AG04449 (cell line): Measurements from ENCODE around the gene SPINK8.
"Not testable (repeated sequence)": the region's sequence is repeated elsewhere in the genome, so short reads cannot be mapped to it uniquely, and the experiment has no call there.

Source experiments
- CTCF ChIA-PET: fragments of 350-600 bp; formaldehyde crosslinking; extraction: SDS; loops from one replicate; lab custom pipeline; 2021; ENCODE audit warnings: antibody characterized with exemption; lab: Yijun Ruan, JAX
- POLR2A ChIA-PET: fragments of 400-600, 350-600 bp; formaldehyde crosslinking; extraction: SDS; loops from one replicate; lab custom pipeline; 2020; ENCODE audit warnings: antibody characterized with exemption, inconsistent platforms; lab: Yijun Ruan, JAX
- DNase-seq: peaks from one replicate; pipeline ENCODE4 v3.0.0-alpha.2; 2010; ENCODE audit warnings: low read depth, low spot score
- H3K4me3 ChIP-seq: 2 replicates; pipeline ENCODE4 v1.5.1; 2011; ENCODE audit warnings: low read depth, mild to moderate bottlenecking, control low read depth, low read length
- CTCF ChIP-seq: IDR thresholded peaks from one replicate; pipeline ENCODE4 v1.5.1; 2011; ENCODE audit warnings: mild to moderate bottlenecking, moderate library complexity, low read length, control low read depth, inconsistent platforms; ENCODE audit not compliant: insufficient read depth; ENCODE audit errors: missing control alignments

Gene SPINK8

GRCh38 chr3:48333346-48334245 is at the start of gene SPINK8:
TSS of gene SPINK8 (minus strand) at chr3:48333661. CDS start at chr3:48328341, 5,320 bp downstream.
- POLR2A ChIA-PET, CTCF ChIA-PET, DNase-seq, H3K4me3 ChIP-seq: not testable (repeated sequence)

- no peak overlapping the region for H3K4me3 ChIP-seq
- TF ChIP-seq CTCF, result no peak
- DNase-seq, result no peak
- ChIA-PET CTCF (interaction anchor here (1.9 to 3.5 kb wide), 2 partner anchors 14 to 28 kb away, joined by 6 to 14 read pairs; no protein-coding TSS in a partner anchor), POLR2A (no interaction called here)
Observed at GRCh38 chr3:48372862-48373435, 39.5 kb upstream of the SPINK8 start.

GRCh38 chr3:48372377-48372770 is 38.9 kb upstream of the SPINK8 start:
- no peak for TF ChIP-seq CTCF
- CTCF ChIA-PET, result interaction anchor here (1.9 to 3.5 kb wide), 2 partner anchors 14 to 28 kb away, joined by 6 to 14 read pairs; no protein-coding TSS in a partner anchor
- POLR2A ChIA-PET, result no interaction called here
- DNase-seq, result no peak
- no peak overlapping the region for H3K4me3 ChIP-seq

GRCh38 chr3:48371651-48372376 is 38.4 kb upstream of the SPINK8 start, which contains the start of gene FBXW12:
TSS of gene FBXW12 (plus strand) at chr3:48372219. CDS start at chr3:48372768, 549 bp downstream.
- H3K4me3 ChIP-seq, result no peak within 1 kb of the TSS
- no peak for DNase-seq
- ChIA-PET CTCF (interaction anchor here (1.9 to 3.5 kb wide), 2 partner anchors 15 to 29 kb away, joined by 6 to 14 read pairs; no protein-coding TSS in a partner anchor), POLR2A (no interaction called here)
- no peak for TF ChIP-seq CTCF

- TF ChIP-seq CTCF, result no peak
- no peak for DNase-seq
- ChIA-PET CTCF (interaction anchor here (3.5 kb wide), 1 partner anchor 30 kb away, joined by 14 read pairs; no protein-coding TSS in a partner anchor), POLR2A (no interaction called here)
- no peak overlapping the region for H3K4me3 ChIP-seq
Observed at GRCh38 chr3:48370333-48370713, 36.9 kb upstream of the SPINK8 start.

- no peak for TF ChIP-seq CTCF
- no peak overlapping the region for H3K4me3 ChIP-seq
- ChIA-PET CTCF (no interaction called here), POLR2A (no interaction called here)
- no peak for DNase-seq
Observed at GRCh38 chr3:48369693-48370332, 36.4 kb upstream of the SPINK8 start.
